Airway epithelial cell (primary cell): ENCODE data around the gene GSTT4. TPM values are rescaled to one million over a fixed set of nuclear protein-coding genes. Genes with fewer than 3 reads are reported as not detected.

Source experiments
- total RNA-seq: library from RNA; depleted of rRNA; stranded (reverse); fragments of >200 nt; gene quantifications from 2 replicates; pipeline ENCODE4 v1.2.3, GENCODE V29; 2015

The GSTT4 gene
- total RNA-seq: not detected in 2 replicates

DNA sequence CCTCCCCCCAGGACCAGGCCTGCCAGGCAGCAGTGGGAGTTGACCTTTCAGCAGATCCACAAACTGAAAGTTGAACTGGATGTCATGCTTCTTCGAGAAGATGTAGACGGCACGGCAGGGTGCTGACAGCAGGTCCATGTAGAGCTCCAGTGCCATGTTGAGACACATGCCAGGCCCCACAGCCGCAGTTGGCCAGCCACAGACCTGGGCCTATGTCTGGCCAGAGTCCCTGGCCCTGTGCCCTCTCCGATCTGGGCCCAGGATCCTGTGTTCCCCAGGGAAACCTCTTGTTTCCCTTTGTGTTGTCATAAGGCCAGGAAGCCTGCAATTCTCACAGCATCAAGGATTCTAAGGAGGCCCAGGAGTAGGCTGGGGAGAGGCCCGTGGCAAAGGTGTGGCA is at the start of gene GSTT4:
GSTT4 (minus strand) TSS at position 253 of the 400 bp plus-strand sequence; CDS start at position 156, 97 bp downstream.

DNA sequence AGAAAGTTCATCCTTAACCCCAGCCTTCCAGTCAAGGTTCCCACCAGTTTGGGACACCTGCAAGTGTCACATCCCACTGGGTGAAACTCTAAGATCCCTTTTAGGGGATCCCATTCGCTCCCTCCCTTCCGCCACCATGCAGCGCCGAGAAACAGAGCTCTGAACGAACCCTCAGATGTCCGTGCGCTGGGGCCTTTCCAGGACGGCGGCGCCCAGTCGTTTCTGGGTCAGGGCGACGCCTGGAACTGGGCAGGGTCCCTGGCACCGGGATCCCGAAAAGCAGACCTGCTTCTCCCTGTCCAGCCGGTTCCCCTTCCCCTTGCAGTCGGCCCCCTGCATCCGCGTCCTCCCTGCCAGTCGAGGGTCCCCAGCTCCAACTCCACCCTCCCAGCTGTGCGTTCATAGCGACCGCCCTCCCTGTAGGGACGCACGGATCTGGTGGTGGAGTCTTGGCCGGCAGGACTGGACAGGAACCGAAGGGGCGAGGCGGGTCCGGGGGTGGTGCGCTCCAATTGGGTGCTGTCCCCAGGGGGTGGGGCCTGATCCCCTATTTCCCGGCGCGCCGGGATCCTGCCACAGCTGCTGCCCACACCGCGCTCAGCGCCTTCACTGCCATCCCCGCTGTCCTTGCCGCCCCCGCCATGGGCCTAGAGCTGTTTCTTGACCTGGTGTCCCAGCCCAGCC is 25.6 kb downstream of the GSTT4 start, which contains the start of gene GSTT2:
GSTT2 (plus strand) TSS at position 578 of the 684 bp plus-strand sequence.

DNA sequence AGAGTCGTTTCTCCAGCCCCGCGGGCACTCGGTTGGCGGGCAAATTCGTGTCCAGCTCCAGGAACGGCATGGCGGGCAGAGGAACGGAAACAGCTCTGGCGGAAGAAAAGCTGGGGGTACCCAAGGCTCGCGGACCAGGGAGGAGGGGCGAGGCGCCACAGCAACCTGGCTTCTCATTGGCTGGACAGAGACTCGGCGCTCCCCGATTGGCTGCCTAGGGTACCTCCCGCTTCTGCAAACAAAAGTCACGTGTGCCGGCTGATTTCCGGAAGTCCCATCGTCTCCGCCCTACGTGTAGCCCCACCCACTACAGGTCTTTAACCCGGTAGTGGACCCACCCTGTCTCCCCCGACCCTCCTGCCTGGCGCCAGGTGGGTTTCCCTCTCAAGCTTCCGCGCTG is 30.9 kb downstream of the GSTT4 start, which contains the start of gene DDT:
DDT (minus strand) TSS at position 97 of the 400 bp plus-strand sequence; CDS start at position 70, 27 bp downstream.

DNA sequence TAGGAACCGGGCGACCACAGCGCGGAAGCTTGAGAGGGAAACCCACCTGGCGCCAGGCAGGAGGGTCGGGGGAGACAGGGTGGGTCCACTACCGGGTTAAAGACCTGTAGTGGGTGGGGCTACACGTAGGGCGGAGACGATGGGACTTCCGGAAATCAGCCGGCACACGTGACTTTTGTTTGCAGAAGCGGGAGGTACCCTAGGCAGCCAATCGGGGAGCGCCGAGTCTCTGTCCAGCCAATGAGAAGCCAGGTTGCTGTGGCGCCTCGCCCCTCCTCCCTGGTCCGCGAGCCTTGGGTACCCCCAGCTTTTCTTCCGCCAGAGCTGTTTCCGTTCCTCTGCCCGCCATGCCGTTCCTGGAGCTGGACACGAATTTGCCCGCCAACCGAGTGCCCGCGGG is 38.7 kb downstream of the GSTT4 start, which contains the start of gene DDTL:
DDTL (plus strand) TSS at position 321 of the 400 bp plus-strand sequence; CDS start at position 348, 27 bp downstream.

DNA sequence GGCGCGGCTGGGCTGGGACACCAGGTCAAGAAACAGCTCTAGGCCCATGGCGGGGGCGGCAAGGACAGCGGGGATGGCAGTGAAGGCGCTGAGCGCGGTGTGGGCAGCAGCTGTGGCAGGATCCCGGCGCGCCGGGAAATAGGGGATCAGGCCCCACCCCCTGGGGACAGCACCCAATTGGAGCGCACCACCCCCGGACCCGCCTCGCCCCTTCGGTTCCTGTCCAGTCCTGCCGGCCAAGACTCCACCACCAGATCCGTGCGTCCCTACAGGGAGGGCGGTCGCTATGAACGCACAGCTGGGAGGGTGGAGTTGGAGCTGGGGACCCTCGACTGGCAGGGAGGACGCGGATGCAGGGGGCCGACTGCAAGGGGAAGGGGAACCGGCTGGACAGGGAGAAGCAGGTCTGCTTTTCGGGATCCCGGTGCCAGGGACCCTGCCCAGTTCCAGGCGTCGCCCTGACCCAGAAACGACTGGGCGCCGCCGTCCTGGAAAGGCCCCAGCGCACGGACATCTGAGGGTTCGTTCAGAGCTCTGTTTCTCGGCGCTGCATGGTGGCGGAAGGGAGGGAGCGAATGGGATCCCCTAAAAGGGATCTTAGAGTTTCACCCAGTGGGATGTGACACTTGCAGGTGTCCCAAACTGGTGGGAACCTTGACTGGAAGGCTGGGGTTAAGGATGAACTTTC is 44.0 kb downstream of the GSTT4 start, which contains the start of gene GSTT2B:
GSTT2B (minus strand) TSS at position 112 of the 688 bp plus-strand sequence; CDS start at position 48, 64 bp downstream.

Other genes with a start within 250 kb of the GSTT4 start
- 0.35 TPM in 1 of 2 replicates, not detected in the other for gene C22orf15, start 242.5 kb downstream of the GSTT4 start, total RNA-seq
- 0.98 and 7.2 TPM in 2 replicates for gene CHCHD10, start 237.5 kb downstream of the GSTT4 start, total RNA-seq
- 0.46 and 1.3 TPM in 2 replicates for gene MMP11, start 232.6 kb downstream of the GSTT4 start, total RNA-seq
- 89.9 and 90.7 TPM in 2 replicates for gene SMARCB1, start 218.5 kb downstream of the GSTT4 start, total RNA-seq
- 1.4 and 2.8 TPM in 2 replicates for gene DERL3, start 166.4 kb downstream of the GSTT4 start, total RNA-seq
- 4.1 and 10.6 TPM in 2 replicates for gene SLC2A11, start 147.6 kb downstream of the GSTT4 start, total RNA-seq
- 1,048 and 1,082 TPM in 2 replicates for gene MIF, start 111.1 kb downstream of the GSTT4 start, total RNA-seq
- 0.99 and 2.1 TPM in 2 replicates for gene GSTT2B, start 44.3 kb downstream of the GSTT4 start, total RNA-seq
- gene DDTL, start 38.6 kb downstream of the GSTT4 start, total RNA-seq: not detected in 2 replicates
- gene DDT, start 31.0 kb downstream of the GSTT4 start, total RNA-seq: 130 and 138 TPM in 2 replicates
- not detected in 2 replicates for gene GSTT2, start 25.3 kb downstream of the GSTT4 start, total RNA-seq
- gene CABIN1, start 5.9 kb upstream of the GSTT4 start, total RNA-seq: 24.2 and 28.4 TPM in 2 replicates
- 1.3 and 1.7 TPM in 2 replicates for gene SUSD2, start 176.0 kb upstream of the GSTT4 start, total RNA-seq
- 1.1 and 1.9 TPM in 2 replicates for gene GGT5, start 239.6 kb upstream of the GSTT4 start, total RNA-seq